COLO668 (cell line): ENCODE measurements around the gene MBTD1.
A peak's percentile ranks its signal among the peaks of the same experiment; 100 is the strongest.
"Not testable (repeated sequence)": the region's sequence is repeated elsewhere in the genome, so short reads cannot be mapped to it uniquely, and the experiment has no call there.

Experiments
- DNase-seq: peaks from one replicate; lab custom pipeline; 2025; ENCODE audit not compliant: unreplicated experiment; lab: John Stamatoyannopoulos, UW

MBTD1 gene

DNA sequence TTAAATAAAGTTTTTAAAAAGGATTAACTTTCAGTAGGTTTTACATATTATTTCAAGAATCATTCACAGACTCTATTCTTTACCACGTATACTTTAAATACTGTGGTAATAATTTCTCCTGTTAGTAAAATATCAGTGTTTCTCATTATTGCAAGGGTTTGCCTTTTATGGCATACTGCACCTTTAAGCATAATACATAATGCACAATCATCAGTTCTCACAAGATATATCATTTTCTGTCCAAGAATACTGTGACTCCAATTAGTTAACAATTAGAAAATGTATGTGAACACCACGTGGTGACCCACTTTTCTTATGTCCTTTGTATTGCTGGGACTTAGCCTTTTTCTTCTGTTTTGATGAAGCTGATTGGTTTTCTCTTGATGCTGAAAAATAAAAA, 68.0 kb downstream of the MBTD1 start:
- no peak for DNase-seq

DNA sequence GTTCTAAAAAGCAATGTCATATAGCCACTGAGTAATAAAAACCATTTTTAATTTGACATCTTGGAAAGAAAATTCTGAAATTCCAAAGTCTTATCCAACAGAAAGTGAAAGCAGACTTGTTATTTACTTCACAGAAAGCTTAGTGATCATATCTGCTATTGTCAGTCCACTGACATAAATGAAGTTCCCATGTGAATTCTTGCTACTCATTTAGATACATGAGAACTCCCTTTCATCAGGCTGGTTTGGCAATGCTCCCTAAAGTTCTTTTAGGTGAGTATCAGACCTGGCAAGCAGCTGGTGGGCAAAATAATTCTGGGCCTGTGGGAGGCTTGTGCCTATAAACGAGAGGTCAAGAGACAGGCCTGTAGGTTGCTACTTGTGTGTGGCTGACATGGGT, 70.2 kb downstream of the MBTD1 start:
- no peak for DNase-seq

DNA sequence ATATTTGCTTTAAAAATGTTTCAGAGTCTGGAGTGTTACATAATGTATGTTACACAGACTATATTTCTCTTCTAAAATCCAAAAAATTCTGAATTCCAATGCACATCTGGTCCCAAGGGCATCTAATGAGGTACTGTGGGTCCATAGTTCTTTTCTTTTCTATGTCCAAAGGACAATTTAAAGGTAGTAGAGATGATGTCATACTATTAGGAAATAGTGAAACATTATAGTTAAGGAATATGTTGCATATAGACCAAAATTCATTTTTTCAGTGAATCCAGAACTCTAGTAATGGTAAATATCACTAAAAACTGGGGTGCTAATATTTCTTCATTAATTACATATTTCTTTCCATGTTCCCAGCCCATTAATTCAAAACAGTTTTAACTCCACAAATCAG, 70.7 kb downstream of the MBTD1 start:
- DNase-seq: no peak

DNA sequence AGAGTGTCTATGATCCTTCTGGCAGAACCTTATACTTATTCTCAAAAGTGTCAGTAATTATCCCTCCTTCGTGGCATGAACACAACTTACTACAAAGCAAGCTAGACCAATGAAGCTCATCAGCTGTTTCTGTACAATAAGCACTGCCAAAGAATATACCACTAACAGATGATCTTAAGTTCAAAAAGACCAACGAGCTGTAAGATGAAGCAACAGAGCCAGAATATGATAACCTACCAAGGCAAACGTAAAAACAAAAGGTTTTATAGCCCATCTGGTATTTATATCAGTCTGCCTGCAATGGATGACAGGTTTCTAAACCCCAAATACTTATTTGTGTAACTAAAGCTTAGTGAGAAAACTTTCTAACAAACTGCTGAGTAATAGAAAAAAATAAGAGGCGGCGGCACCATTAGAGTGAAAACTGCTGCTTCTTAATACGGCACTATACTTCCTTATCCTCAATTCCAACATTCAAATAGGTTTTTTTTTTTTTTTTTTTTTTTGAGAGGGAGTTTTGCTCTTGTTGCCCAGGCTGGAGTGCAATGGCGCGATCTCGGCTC, 71.5 kb downstream of the MBTD1 start:
- DNase-seq: no peak

DNA sequence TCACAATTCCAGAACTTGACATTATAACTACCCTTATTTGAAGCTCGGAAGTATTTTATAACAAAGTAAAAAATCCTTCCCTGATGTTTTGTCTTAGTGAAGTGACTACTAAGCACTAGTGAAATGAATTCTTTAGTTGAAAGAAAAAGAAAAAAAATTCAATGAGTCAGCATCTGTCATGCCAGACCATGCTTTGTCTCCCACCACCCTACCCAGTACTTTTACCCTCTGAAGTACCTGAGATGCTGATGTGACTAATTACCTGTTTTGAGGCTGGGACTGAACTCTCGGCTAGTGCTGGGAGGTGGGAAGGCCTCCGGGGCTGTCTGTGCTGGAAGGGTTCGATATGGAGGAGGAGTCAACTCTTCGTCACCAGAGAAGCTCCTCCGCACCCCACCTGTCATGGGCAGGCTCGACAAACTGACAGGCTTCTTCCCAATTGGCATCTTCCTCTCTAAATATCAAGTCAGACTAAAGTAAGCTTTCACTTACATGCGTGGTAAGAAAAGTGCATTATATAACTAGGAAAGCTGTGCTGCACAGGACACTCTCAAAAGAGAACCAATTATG, 74.0 kb downstream of the MBTD1 start:
- DNase-seq: no peak

DNA sequence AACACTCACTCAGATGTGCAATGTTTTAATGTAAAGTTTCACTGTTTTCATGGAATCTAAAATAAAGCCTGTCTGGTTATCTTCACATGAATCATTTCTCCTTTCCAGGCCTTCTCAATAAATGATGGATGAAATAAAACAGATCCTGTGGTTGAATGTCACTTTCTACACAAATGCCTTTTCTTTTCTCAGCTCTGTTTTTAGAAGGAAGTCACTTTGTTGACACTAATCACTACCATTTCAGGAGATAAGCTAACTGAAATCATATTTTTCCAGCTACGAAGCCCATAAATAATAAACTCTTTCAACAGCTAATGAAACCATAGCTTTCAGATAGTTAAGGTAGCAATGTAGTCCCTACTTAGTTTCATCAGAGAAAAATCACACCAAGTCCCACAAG, 75.7 kb downstream of the MBTD1 start:
- DNase-seq: no peak

DNA sequence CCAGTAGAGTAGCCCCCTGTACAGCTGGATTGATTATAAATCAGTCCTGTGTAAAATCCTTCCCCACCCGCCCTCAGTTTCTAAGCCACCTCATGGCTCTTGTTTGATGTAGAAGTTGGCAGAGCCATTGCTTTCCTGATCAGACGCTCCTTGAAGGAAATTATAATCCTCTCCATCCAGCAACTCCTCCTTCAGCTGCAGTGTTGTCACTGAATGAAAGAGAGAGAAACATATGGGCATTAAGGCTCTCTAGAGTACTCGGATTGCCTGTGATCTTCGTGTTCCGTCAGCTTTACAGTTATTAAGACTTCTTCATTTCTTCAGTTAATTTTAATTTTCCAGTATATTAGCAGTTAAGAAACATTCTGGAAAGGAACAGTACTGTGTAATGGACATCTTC, 79.4 kb downstream of the MBTD1 start:
- no peak for DNase-seq

DNA sequence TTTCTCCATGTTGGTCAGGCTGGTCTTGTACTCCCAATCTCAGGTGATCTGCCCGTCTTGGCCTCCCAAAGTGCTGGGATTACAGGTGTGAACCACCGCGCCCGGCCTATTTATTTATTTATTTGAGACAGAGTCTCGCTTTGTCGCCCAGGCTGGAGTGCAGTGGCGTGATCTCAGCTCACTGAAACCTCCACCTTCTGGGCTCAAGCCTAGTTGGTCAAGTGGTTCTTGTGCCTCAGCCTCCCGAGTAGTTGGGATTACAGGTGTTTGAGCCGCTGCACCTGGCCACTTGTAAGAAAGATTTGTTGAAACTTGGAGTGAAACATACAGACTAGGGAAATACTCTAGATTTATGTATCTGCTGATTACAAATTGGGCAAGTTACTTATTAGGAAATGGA, 87.8 kb downstream of the MBTD1 start:
- not testable (repeated sequence) for DNase-seq

DNA sequence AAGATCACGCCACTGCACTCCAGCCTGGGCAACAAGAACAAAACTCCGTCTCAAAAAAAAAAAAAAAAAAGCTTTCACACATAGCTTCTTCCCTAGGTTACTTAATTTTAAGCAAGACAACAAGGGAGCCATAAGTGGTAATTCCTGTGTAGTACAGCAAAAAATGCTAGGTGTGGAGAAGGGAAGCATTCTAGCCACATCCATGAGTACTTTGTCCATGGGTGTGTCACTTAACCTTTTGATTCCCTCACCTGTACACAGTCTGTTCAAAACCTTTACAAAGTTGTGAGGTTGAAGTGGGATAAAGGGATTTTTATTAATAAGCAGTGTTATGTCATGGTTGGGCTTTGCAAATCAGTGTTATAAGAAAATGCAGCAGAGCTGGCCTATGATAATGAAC, 89.1 kb downstream of the MBTD1 start:
- DNase-seq: no peak

DNA sequence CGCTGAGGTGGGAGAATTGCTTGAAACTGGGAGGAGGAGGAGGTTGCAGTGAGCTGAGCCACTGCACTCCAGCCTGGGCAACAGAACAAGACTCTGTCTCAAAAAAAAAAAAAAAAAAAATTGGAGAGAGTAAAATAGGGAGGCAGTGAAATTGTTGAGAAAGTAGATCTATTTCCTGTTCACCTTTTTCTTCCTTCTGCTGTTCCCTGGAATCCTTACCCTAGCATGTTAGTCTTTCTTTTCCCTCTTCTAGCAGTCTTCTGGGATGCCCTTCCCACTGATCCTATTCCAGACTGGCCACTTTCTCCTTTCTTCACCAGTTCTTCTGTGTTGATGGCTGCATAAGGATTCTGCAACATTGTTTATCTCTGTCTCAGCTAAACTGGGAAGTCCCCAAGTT, 90.5 kb downstream of the MBTD1 start:
- DNase-seq: no peak

DNA sequence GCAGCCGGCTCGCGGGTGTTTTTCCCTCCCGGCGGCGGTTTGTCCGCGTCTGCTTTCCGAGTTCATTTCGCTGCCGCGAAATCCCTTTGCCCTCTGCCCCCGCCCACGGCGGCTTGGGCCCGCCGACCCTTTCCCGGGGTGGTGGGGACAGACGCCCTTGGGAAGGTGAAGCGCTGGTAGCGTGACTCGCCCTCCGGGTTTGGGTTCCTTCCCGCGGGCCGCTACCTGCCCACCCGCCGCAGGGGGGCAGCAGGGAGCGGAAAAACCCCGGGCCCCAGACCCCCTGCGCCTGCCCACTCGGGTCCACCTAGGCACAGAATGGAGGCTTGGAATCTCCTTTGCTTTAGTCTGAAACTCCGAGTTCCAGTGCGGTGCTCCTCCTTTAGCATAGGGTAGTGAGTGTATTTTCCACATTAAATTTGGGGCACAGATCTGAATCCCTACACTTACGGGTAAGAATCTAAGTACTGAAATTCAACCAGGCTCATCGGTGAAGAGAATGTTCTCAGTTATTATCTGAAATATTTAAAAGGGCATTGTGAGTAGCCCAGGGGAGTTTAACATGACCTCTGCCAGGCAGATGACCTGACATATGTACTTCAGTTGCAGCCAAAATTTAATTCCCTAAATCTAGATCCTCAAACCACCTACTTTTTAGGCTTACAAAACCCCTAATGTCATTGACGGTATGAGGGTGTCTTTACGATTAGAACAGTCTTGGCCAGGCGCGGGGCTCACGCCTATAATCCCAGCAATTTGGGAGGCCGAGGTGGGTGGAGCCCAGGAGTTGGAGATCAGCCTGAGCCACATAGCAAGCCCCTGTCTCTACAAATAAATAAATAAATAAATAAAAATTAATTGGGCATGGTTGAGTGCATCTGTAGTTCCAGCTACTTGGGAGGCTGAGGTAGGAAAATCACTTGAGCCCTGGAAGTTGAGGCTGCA, 92.6 kb downstream of the MBTD1 start:
- peak; percentile 53 for DNase-seq

DNA sequence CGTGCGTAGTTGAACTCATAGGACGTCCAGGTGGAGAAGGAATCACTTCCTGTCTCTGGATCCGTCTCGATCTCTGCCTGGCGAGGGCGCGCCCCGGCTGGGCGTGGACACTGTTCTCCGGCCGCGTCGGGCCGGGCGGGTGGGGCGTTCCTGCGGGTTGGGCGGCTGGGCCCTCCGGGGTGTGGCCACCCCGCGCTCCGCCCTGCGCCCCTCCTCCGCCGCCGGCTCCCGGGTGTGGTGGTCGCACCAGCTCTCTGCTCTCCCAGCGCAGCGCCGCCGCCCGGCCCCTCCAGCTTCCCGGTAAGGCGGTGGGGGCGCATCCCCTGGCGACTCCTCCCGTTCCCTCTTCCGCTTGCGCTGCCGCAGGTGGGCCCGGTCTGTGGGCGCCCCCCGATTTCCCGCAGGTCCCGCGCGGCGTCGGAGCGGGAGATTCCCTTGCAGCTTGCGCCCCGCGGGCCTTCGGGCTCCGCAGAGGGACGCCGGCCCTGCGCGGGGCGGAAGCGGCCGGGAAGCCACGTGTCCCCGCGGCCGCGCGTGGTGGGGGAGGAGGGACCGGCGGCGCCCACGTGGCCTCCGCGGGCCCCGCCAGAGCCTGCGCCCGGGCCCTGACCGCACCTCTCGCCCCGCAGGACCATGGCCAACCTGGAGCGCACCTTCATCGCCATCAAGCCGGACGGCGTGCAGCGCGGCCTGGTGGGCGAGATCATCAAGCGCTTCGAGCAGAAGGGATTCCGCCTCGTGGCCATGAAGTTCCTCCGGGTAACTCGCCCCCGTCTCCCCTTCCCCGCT, 93.5 kb downstream of the MBTD1 start, which contains the start of gene NME2:
TSS of gene NME2 (plus strand) at position 214 of the 789 bp plus-strand sequence. CDS start at position 634, 420 bp downstream.
- peak; percentile 85 for DNase-seq

DNA sequence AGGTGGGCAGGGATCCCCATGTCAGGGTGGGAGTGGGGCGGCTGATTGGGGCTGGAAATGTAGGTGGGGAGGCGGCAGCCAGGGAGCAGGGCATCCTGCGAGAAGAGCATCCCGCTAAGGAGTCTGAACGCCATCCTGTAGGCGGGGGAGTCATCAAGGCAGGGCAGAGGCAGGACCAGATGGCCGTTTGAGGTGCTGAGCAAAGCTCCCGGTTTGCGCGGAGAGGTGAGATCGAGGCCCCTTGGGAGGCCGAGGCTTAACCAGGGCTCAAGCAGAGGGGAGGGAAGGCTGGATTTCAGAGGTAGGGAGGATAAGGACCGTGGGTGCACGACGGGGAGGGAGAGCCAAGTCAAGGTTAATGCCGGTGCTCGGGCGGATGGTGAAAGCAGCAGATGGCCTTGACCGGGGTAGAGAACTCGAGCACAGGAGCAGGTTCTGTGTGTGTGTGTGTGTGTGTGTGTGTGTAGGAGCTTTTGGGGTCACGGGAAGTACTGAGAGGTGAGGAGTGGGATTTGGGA, 94.1 kb downstream of the MBTD1 start:
- no peak for DNase-seq

DNA sequence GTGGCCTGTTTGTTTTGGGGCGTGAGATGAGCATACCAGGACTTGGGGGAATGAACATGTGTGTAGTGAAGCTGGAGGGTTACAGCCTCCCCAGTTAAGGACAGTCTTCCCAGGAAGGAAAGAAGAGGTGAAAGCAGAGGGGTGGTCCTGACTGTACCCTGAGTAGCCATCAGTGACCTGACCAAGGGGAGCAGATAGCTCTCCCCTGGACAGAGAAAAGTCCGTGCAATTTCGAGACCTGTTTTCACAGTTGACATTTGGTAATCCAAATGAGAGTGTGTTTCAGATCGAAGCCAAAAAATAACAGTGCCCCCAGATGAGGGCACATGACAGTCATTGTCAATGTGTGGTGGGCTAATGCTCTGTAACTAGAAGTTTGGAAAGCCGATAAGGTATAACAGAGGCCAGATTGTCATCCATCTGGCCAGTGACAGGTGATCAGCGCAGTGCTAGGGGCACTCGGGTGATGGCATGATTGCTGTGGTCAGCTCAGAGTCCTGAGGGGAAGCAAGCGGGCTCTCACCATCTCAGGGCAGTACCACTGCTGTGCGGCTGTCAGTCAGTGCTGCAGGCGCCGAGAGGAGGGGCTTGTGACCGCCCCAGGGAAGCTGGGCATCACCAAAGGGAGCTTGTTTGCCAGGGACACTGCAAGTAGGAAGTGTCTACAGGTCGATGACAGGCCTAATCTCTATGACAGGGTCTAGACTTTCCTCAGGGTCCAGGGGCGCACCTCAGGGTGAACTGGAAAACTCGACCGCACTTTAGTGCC, 94.8 kb downstream of the MBTD1 start:
- peak; percentile 15 for DNase-seq

DNA sequence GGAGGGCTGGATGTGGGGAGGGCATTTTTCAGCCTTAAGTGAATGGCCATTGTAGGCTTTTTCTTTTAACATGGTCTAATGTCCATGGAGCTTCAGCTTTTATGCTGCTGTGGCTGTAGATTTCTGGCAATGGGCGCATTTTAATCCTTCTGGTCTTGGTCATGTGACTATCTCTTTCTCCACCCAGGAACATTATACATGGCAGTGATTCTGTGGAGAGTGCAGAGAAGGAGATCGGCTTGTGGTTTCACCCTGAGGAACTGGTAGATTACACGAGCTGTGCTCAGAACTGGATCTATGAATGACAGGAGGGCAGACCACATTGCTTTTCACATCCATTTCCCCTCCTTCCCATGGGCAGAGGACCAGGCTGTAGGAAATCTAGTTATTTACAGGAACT, 98.3 kb downstream of the MBTD1 start:
- DNase-seq: no peak

DNA sequence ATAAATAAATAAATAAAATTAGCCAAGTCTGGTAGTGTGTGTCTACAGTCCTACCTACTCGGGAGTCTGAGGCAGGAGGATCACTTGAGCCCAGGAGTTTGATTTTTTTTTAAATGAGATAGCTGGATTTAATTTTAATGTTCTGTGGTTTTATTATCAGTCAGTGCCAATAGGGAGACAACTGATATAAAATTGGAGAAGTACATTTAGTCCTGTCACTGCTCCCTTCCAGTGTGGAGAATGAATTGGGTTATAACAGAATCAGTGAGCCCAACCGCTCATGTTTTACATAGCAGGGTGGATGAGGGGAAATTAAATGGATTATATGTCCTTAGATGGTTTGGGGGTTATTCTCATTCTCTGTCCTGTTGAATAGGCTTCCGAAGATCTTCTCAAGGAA, 100.2 kb downstream of the MBTD1 start:
- no peak for DNase-seq

DNA sequence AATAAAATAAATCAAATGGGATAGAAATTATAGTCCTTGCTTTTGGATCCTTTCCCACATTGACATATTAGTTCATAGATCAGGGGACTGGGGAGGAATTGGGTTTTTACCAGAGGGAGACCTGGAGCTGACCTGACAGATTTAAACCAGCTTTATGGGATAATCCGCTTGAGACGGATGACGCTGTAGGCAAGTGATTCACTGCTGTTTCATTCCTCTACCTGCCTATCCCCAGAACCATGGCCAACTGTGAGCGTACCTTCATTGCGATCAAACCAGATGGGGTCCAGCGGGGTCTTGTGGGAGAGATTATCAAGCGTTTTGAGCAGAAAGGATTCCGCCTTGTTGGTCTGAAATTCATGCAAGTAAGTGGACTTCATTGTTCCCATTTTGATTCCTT, 104.4 kb downstream of the MBTD1 start:
- DNase-seq: no peak

DNA sequence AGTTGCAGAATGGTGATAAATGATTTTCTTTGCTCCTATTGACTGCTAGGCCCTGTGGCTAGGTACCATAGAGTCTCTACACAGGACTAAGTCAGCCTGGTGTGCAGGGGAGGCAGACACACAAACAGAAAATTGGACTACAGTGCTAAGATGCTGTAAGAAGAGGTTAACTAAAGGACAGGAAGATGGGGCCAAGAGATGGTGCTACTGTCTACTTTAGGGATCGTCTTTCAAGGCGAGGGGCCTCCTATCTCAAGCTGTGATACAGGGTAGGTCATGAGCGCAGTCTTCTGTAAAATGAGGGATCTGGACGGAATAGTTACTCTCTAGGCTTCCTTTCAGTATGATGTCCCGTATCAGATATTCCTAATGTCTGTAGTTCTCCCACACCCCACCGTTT, 105.7 kb downstream of the MBTD1 start:
- no peak for DNase-seq

DNA sequence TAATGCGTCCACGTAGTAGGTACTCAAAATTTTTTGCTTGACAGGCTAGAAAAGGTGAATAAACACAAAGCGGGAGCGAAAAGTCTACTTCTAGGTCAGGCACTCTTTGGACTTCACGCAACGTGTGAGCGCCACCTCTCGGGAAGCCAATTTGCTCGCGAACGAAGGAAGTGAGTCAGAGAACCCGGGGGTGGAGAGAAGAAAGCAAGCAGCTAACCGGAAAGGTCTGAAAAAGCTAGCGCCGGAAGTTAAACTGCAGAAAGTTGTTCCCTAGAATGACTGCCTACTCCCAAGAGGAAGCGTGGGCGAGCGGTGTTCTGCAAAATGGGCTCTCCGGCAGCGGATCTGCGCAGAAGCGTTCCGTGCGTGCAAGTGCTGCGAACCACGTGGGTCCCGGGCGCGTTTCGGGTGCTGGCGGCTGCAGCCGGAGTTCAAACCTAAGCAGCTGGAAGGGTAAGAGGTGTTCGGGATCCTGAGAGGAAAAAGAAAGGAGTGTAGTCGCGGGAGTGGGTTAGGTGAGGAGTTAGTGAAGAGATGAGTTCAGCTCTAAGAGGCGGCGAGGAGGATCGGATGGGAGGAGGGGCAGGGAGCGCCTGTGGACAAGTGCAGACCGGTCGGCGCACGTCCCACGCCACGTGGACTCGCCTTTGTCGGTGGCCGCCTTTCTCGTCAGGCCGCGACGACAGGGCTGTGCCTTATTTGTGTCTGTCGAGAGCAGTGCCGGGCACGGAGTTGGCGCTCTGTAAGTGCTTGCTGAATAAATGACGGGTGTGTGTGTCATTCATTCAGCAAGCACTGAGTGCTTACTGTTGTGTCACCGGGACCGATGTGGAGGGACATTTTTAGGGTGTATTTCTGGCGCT, 106.4 kb downstream of the MBTD1 start, which contains the start of gene NME1:
TSS of gene NME1 (plus strand) at position 350 of the 863 bp plus-strand sequence. CDS start 2,096 bp downstream, outside the sequence.
- DNase-seq: peak; percentile 86
